Measurements from ENCODE around the gene IFITM1.
"Not testable (repeated sequence)": the region's sequence is repeated elsewhere in the genome, so short reads cannot be mapped to it uniquely, and the experiment has no call there.

Gene IFITM1

GRCh38 chr11:294780-295179 lies 19.1 kb upstream of the IFITM1 start:
- DNase-seq, result peak; percentile 36

- DNase-seq, result peak; percentile 25
Measured at GRCh38 chr11:295351-296170, 18.3 kb upstream of the IFITM1 start.

GRCh38 chr11:296171-297050 lies 17.4 kb upstream of the IFITM1 start:
- peak; percentile 37 for DNase-seq

GRCh38 chr11:297051-297585 lies 16.7 kb upstream of the IFITM1 start:
- no peak for DNase-seq

GRCh38 chr11:297586-298405 lies 16.0 kb upstream of the IFITM1 start:
- peak; percentile 79 for DNase-seq

- DNase-seq, result peak; percentile 37
Measured at GRCh38 chr11:298406-299065, 15.3 kb upstream of the IFITM1 start.

GRCh38 chr11:299081-299891 lies 14.6 kb upstream of the IFITM1 start, which contains the start of gene IFITM5:
Gene IFITM5 (minus strand): TSS chr11:299526. CDS start chr11:299490, 36 bp downstream.
- peak; percentile 57 for DNase-seq

- peak; percentile 71 for DNase-seq
Measured at GRCh38 chr11:299951-300735, 13.7 kb upstream of the IFITM1 start.

- DNase-seq, result no peak
Measured at GRCh38 chr11:303363-303762, 10.5 kb upstream of the IFITM1 start.

GRCh38 chr11:304061-304506 lies 9.8 kb upstream of the IFITM1 start:
- DNase-seq, result no peak

GRCh38 chr11:304915-305843 lies 8.7 kb upstream of the IFITM1 start:
- DNase-seq, result peak; percentile 74

GRCh38 chr11:305844-306211 lies 8.0 kb upstream of the IFITM1 start:
- DNase-seq, result no peak

- DNase-seq, result no peak
Measured at GRCh38 chr11:306645-307371, 7.0 kb upstream of the IFITM1 start.

- DNase-seq, result peak; percentile 82
Measured at GRCh38 chr11:307766-308708, 5.8 kb upstream of the IFITM1 start, which contains the start of gene IFITM2. Gene IFITM2 (plus strand): TSS chr11:307816. CDS start chr11:308193, 377 bp downstream.

GRCh38 chr11:308740-309665 lies 4.8 kb upstream of the IFITM1 start:
- DNase-seq, result not testable (repeated sequence)
